HepG2 (cell line): ENCODE results near the gene PRKACB.

ENCODE experiments used
- CREB1 ChIP-seq, 2 experiments: fragments of 450-650 bp in 1 of 2; IDR thresholded peaks; 2 replicates each; pipeline ENCODE4 v1.6.1; 2016 to 2017; ENCODE audit warnings: control low read depth in 1 of 2, mild to moderate bottlenecking in 1 of 2, missing compliant biosample characterization in 1 of 2, missing genetic modification characterization in 1 of 2
- POLR2A ChIP-seq, 2 experiments: IDR thresholded peaks; 2 replicates each; pipeline ENCODE4 v1.6.1; 2011; ENCODE audit warnings: low read depth in 2 of 2, low read length in 2 of 2, mild to moderate bottlenecking in 1 of 2, moderate library complexity in 1 of 2; ENCODE audit not compliant: insufficient read depth in 1 of 2

DNA sequence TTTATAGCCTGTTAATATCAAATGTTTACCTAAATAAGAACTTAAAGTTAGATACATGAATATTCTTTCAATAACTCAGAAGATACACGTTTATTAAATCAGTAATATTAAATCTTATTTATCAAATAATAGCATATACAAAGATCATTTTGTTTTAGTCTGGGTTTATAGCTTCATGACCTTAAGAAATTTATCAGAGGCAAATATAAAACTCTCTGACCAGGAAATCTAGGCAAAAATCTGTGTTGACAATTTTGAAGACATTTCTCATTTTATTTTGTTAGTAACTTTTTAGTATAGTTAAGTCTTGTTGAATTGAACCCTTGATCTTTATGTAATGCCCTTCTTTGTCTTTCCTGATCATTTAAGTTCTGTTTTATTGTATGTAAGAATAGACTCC, 46.4 kb downstream of the PRKACB start:
- TF ChIP-seq CREB1 (IDR thresholded peaks at IDR 0.05) (no peak), CREB1 (CRISPR knock-in tag; IDR thresholded peaks at IDR 0.05) (no peak), POLR2A (IDR thresholded peaks at IDR 0.05; ENCODE audit: insufficient read depth in 1 of 2, low read depth in 2 of 2, low read length in 2 of 2) (no peak)
